Left kidney (tissue), 8 donors: Measurements from ENCODE around the gene NTRK2. TPM values are rescaled to one million over a fixed set of nuclear protein-coding genes. Genes with fewer than 3 reads are reported as not detected.
A peak's percentile ranks its signal among the peaks of the same experiment; 100 is the strongest.

Source experiments
- DNase-seq: peaks from one replicate; pipeline ENCODE4 v3.0.0-alpha.2; 2013
- long read RNA-seq, 8 donors: transcript quantifications; one replicate each; lab custom pipeline, GENCODE V29; 2026
- polyA plus RNA-seq: library from polyadenylated mRNA; unstranded; fragments of 120-200 nt; gene quantifications from one replicate; pipeline ENCODE4 v1.2.1, GENCODE V29; 2013; ENCODE audit not compliant: insufficient read length

Gene NTRK2
- polyA plus RNA-seq = 105 TPM
- long read RNA-seq, donor 1, full-length matches to known transcripts = 15 of 15 reads
- long read RNA-seq, donor 1, partial matches to known transcripts = 0 of 15 reads
- long read RNA-seq, donor 1, other reads (novel, unspliced or antisense) = 0 of 15 reads
- long read RNA-seq, donor 2, full-length matches to known transcripts = 21 of 110 reads
- long read RNA-seq, donor 2, partial matches to known transcripts = 89 of 110 reads
- long read RNA-seq, donor 2, other reads (novel, unspliced or antisense) = 0 of 110 reads
- long read RNA-seq, donor 3, full-length matches to known transcripts = 10 of 10 reads
- long read RNA-seq, donor 3, partial matches to known transcripts = 0 of 10 reads
- long read RNA-seq, donor 3, other reads (novel, unspliced or antisense) = 0 of 10 reads
- long read RNA-seq, donor 4 = 0 reads
- long read RNA-seq, donor 5, full-length matches to known transcripts = 7 of 59 reads
- long read RNA-seq, donor 5, partial matches to known transcripts = 52 of 59 reads
- long read RNA-seq, donor 5, other reads (novel, unspliced or antisense) = 0 of 59 reads
- long read RNA-seq, donor 6, full-length matches to known transcripts = 16 of 90 reads
- long read RNA-seq, donor 6, partial matches to known transcripts = 74 of 90 reads
- long read RNA-seq, donor 6, other reads (novel, unspliced or antisense) = 0 of 90 reads
- long read RNA-seq, donor 7, full-length matches to known transcripts = 21 of 29 reads
- long read RNA-seq, donor 7, partial matches to known transcripts = 0 of 29 reads
- long read RNA-seq, donor 7, other reads (novel, unspliced or antisense) = 8 of 29 reads
- long read RNA-seq, donor 8, full-length matches to known transcripts = 10 of 42 reads
- long read RNA-seq, donor 8, partial matches to known transcripts = 32 of 42 reads
- long read RNA-seq, donor 8, other reads (novel, unspliced or antisense) = 0 of 42 reads

GRCh38 chr9:84669288-84670137 lies at the start of gene NTRK2:
NTRK2 (plus strand) TSS chr9:84669729; CDS start chr9:84670749, 1,020 bp downstream.
- DNase-seq = peak; percentile 60

- DNase-seq = no peak
Observed at GRCh38 chr9:84620338-84620737, 49.2 kb upstream of the NTRK2 start.

DNA sequence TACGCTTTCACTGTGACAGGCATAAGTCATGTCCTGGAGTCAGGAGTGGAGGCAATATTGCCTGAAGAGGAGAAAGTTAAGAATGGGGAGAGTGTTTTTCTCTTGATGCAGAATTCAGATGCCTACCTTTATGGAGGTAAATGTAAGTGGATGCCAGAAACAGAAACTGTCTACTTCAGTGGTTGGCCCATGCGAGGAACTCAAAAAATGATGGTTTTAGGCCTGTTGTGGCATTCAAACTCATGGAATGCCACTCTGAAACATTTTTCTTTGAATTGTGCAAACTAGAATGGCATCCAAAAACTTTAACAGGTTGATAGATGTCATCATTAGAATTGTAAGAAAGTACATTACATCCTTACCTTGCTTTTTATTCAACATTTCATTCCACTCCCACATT lies 47.7 kb upstream of the NTRK2 start:
- no peak for DNase-seq

DNA sequence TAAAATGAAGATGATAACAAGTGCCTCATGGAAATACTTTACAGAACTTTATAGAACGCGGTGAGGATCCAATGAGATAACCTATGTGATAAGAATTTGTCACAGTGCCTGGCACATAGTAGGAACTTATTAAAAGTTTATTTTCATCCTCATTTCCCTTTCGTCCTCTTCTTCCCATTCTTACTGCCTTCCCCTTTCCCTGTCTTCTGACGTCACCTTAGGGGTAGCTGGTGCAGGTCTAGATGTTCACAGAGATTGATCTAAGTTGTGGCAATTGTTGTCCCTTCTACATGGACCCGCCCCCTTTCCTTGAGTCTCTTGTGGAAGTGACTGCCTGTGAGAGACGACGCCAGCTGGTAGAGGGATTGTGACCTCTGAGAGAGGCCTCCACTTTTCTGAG lies 46.5 kb upstream of the NTRK2 start:
- DNase-seq = no peak

GRCh38 chr9:84636436-84636835 lies 33.1 kb upstream of the NTRK2 start:
- no peak for DNase-seq

DNA sequence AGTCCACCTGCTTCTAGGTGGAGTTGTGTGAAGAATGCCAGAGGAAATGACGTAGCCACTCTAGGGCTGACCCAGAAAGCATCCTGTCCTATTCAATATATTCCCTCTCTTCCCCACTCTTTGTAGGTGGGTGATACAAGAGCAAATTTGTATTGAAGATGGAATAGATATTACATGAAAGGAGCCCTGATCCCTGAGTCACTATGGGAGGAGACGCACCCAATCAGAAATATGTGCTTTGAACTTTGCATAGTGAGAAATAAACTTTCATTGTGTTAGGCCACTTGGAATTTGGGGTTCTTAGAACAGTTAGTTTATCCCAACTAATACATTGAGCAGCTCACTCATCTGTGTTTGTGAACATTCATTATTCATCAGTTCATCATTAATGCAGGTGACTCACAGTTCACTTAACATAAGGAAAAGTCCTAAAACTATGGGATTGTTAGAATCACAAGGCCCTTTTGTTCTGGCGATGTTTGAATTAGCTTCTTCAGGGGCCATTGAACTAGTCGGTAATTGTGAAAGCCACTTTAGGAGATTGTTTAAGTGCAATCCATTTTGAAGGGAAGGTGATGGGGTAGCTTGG lies 26.9 kb upstream of the NTRK2 start:
- no peak for DNase-seq

DNA sequence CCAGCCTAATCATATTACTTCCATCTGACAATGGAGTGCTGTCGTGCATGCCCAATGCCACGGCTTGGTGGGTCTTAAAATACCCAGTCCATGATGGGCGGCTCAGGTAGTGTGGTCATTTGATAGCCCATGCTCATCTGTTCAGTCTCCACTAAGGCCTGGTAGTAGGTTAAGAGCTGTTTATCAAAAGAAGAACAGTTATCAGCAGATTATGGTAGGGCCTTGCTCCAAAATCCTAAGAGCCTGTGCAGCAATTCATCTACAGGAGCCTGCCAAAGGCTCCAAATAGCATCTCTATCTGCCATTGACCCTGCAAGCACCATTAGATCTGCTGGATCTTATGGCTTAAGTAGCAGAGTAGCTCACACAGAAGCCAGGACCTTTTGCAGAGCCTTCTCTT lies 21.8 kb upstream of the NTRK2 start:
- no peak for DNase-seq

DNA sequence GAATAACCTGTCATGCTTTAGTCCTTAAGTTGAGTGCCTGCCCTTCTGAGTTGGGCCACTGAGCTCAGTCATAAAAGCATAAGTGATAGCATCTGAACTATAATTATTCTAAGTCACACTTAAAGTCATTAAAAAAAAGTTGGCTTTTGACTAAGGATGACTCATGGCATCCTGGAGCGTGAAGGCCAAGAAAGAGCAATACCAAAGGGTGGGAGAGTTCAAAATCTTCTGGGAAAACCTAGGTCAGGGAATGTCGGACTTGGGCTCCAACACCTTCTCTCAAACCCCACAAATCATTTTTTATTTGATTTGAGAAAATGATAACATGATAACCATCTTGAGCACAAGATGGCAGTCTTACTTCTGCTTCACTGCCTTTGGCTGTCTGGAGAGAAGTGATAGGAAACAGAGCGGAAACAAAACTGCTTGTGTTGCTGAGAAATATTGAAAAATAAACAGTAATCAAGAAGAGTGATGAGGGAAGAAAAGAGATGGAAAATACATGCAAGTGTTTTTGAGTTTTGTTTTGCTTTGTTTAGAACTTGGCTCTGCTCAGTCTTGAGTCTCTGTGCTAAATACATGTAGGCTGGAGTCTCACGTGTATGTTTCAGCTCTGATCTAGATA lies 16.9 kb upstream of the NTRK2 start:
- no peak for DNase-seq

DNA sequence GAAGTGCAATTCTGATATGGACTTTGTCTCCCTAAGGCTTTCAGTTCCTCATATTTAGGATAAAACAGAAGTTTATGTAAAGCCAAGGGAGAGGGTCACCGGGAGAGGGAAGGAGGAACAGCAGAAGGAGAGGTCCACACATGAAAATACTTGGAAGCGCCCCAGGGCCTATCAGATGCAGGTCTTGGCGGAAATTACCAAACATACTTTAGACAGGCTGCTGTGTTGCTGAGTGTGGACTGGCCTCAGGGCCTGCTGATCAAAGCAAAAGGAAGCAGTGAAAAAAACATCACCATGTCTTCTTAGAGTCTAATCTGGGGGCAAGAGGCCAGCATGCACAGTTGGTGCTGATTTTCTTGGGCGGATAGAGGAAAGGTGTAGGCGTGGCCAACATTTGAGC lies 14.1 kb upstream of the NTRK2 start:
- no peak for DNase-seq

- DNase-seq = no peak
Observed at GRCh38 chr9:84659313-84659712, 10.2 kb upstream of the NTRK2 start.

DNA sequence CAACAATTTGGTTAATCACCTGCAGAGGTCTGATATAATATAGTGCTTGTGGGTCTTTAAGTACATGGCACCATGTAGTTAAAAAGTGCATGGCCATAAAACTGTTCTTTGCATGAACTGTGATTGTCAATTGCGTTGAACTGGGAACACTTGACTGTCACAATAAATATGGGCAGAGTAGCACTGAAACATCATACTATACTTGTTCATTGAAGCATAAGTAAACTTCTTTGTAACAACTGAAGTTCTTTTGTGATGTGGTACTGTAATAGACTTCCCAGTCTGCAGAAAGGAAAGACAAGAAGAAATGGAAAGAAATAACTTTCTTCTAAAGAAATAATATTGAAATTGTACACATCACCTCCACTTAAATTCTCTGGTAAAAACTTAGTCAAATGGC lies 9.8 kb upstream of the NTRK2 start:
- no peak for DNase-seq

GRCh38 chr9:84667571-84668195 lies 1.8 kb upstream of the NTRK2 start:
- DNase-seq = peak; percentile 55

DNA sequence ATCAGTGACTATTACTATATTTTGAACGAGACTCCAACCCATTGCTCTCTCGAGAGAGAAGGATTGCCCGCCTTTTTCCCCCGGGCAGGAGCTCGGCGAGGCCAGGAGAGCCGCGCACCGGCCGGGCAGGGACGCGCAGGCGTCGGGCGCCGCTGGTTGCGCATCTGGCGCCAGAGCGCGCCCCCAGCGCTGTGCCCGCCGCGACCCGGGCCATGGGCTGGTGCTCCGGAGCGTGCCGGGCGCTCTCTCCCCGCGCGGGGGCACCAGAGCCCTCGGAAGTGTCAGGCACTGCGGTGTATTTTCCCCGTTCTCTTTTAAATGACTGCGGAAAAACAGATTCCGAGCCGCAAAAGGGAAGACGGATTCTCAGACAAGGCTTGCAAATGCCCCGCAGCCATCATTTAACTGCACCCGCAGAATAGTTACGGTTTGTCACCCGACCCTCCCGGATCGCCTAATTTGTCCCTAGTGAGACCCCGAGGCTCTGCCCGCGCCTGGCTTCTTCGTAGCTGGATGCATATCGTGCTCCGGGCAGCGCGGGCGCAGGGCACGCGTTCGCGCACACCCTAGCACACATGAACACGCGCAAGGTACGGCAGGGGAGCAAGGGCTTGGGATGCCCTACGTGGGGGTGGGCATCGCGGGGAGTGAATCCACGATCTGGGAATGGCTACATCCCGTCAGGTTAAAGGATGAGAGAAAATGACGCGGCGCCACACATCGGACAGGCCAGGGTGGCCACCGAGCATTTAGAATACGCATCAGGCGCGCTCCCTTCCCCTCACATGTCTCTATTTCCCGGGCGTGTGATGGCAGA lies 1.1 kb upstream of the NTRK2 start:
- peak; percentile 88 for DNase-seq

DNA sequence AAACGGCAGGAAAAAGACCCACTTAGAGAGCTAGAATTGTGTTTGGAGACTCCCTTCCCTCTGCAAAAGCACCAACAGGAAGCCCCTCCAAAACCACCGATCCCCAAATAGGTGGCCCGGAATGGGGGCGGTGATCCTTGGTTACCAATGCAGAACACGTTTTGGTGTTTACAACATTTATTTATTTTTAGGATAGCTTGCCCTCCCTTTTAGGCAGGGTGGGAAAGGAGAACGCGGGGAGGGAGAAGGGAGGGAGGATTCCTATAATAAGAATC lies 579 bp upstream of the NTRK2 start:
- peak; percentile 46 for DNase-seq

- DNase-seq = peak; percentile 30
Observed at GRCh38 chr9:84670138-84671041, 861 bp downstream of the NTRK2 start.

DNA sequence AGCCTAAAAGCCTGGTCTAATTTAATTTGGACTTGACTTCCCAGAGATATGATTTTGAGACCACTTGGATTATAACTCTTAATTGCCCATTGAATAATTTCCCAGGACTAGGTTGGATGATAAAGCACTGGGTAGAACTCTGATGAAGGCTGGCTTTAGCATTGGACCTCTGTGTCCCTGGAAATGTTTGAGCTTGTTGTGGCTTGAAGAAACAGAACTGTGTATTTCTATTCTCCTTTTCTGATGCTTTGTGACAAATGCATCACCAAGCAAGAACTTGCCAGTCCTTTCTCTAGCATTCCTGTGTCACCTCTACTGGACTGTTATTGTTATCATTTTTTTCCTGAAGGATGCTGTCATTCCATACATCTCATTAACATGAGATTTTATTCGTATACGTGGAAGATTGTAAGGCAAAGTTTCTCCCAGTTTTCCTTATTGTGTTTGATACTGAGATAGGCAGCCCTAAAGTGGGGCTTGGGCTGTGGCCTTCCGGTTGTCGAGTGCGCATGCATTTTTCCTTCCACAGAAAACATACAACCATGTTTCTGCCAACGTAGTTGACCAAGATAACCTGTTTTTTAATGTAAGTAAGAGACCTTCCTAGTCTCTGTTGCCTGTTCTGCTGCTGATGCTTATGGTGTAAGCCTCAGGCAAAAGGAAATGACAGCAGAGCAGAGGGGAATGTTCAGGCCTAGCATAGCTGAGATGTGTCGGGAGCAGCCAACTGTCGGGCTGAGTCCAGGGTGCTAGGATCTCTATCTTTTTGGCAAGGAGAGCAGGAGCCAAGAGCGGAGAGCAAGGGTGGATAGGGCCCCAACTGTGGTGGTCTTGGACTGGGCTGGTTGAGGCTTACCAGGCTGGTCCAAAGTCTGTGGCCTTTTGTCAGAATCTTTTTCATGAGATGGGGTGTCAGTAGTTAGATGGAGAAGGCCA lies 2.3 kb downstream of the NTRK2 start:
- DNase-seq = peak; percentile 36

- no peak for DNase-seq
Observed at GRCh38 chr9:84673806-84674205, 4.3 kb downstream of the NTRK2 start.

GRCh38 chr9:84677080-84677479 lies 7.6 kb downstream of the NTRK2 start:
- no peak for DNase-seq
